NOMO-1 (cell line): ENCODE data around the gene UBE3C.
"Not testable (repeated sequence)": the region's sequence is repeated elsewhere in the genome, so short reads cannot be mapped to it uniquely, and the experiment has no call there.

Source experiments
- DNase-seq, 2 experiments: peaks; one replicate each; lab custom pipeline; 2025; ENCODE audit not compliant: unreplicated experiment in 2 of 2; lab: John Stamatoyannopoulos, UW

The UBE3C gene

DNA sequence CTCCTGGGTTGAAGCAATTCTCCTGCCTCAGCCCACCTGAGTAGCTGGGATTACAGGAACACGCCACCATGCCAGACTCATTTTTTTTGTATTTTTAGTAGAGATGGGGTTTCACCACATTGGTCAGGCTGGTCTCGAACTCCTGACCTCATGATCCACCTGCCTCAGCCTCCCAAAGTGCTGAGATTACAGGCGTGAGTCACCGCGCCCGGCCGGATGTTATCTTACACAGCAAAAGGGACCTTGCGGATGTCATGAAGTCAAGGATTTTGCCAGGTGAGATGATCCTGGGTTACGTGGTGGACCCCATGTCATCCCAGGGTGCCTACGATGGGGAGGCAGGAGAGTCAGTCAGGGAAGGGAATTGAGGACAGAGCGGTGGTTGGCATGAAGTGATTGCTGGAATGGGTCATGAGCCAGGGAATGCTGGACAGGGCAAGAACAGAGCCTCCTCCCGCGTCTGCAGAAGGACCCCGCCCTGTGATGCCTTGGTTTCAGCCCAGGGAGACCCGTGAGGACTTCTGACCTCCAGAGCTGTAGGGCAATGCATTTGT, 8.7 kb upstream of the UBE3C start:
- no peak for DNase-seq

DNA sequence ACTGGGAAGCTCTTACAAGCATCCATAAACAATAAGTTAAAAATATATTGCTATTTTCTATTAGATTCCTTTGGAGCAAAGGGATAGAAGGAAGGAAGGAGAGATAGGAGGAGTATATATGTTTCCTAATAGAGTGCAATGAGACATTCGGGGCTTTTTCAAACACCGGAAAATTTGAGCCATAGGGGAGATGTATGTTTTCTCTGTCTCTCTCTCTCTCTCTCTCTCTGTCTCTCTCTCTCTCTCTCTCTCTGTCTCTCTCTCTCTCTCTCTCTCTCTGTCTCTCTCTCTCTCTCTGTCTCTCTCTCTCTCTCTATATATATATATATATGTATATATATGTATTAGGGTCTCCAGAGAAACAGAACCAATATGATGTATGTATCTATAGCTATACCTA, 7.9 kb upstream of the UBE3C start:
- not testable (repeated sequence) for DNase-seq

DNA sequence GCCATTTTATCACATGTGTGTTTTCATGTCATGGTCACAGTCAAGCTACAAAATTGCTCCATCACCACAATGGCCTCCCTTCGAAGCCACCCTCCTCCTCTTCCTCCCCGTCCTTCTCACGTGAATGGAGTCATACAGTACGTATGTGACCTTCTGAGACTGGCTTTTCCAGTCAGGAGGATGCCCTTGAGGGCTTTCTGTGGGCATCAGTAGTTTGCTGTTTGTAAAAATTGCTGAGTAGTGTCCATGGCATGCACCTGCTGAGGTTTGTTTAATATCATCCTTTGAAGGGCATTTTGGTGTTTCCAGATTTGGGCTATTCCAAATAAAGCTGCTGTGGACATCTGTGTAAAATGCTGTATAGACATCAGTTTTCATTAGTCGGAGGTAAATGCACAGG, 5.9 kb upstream of the UBE3C start:
- DNase-seq, result no peak

DNA sequence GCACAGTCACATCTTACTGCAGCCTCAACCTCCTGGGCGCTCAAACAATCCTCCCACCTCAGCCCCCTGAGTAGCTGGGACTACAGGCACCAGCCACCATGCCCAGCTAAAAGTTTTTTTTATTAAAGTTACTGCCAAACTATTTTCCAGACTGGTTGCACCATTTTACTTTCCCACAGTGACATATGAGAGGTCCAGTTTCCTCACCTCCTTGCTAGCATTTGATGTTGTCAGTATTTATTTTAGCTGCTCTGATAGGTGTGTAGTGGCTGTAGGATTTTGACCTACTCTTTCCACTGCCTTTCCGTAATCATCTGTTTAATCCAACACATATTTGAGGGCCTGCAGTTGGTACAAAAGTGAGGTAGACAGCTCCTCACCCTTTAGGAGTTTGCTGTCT, 5.4 kb upstream of the UBE3C start:
- DNase-seq, result no peak

DNA sequence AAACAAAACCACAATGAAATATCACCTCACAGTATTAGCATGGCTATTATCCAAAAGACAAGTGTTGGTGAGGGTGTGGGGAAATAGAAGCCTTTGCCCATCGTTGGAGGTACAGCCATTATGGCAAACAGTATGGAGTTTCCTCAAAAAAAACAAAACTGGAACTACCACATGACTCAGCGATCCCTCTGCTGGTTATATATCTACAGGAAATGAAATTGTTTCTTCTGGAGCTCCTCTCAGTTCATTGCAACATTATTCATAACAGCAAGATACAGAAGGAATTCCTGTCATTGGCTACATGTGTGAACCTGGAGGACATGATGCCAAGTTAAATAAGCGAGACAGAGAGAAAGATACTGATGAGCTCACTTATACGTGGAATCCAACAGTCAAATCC, 2.4 kb upstream of the UBE3C start:
- peak in 1 of 2 experiments; percentile 43 for DNase-seq

DNA sequence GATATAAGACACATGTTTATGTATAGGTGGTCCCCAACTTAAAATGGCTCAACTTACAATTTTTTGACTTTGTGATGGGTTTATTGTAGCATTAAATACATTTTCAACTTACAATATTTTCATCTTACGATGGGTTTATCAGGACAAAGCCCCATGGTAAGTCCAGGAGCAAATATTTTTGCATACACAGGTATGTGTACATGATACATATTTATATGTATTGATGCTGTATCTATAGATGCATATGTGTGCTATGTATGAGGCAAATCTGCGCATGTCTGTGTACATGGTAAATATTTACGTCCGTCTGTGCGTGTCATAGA, 664 bp upstream of the UBE3C start:
- DNase-seq, result no peak

DNA sequence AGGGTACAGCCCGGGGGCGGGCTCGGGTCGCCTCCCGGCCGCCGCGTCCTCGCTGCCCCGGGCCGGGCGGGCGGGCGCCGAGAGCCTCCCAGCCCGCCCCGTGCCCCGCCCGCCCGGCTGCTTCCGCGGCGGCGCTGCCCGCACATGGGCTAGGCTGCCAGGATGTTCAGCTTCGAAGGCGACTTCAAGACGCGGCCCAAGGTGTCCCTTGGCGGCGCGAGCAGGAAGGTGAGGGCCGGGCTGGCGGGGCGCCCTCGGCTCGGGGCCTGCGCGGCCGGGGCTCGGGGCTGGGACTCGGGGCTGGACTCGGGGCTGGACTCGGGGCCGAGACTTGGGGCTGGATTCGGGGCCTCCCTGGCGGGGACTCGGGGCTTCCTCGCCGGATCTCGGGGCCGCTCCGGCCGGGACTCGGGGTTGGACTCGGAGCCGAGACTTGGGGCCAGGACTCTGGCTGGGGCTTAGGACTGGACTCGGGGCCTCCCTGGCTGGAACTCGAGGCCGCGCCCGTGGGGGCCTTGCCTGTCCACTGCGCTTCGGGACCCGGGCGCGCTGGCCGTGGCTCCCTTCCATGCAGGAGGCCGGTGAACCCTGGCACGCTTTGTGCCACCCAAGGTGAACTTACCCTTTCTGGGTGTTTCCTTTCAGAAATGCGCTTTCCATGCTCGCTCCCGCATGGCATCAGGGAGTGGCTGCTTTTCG, 534 bp downstream of the UBE3C start:
- no peak for DNase-seq

DNA sequence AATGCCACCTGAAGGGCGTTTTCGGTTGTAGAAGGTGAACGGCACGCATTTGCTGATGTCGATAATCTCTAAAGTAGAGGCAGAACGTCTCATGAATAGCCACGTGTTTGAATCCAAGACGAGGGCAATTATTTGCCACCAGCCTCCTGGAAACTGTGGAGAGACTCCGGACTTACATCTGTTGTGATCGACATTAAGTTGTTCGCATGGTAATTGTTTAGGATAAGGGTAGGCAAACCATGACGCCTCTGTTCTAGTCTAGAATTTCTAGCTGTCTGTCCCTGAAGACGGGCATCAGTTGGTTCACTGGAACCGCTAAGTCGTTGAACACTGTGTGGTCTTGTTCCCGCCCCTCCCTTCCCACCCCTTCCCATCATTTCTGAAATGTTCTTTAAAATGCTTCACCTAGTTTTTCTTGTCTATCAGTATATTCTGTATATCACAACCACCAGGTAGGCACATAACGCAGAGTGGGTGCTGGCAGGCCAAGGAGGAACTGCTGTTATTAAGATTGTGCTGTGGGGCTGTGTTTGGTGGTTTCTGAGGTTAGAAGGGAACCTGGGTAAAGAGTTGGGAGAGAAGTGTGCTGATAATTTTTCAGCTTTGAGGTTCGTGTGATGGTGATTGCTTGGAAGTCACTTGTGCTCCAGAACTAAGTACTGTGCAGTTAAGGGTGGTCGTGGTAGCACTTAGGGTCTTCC, 1.2 kb downstream of the UBE3C start:
- peak in 1 of 2 experiments; percentile 8 for DNase-seq

DNA sequence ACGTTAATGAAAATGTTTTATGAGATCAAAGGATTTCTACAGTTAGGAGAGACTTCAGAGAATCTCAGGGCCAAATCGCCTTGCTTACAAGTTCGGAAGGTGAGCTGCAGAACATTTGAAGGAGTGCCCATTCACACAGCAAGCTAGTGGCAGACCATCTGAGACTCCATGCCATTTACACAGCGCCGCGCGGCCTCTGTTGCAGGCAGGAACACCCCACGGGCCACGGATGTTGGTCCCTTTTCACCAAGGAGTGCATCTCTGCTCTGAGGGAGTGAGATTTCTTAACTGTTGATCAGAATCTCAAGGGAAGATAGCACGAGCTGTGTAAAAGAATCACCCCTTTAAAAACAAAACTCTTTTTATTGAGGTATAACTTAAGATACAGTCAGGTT, 1.8 kb downstream of the UBE3C start:
- no peak for DNase-seq

DNA sequence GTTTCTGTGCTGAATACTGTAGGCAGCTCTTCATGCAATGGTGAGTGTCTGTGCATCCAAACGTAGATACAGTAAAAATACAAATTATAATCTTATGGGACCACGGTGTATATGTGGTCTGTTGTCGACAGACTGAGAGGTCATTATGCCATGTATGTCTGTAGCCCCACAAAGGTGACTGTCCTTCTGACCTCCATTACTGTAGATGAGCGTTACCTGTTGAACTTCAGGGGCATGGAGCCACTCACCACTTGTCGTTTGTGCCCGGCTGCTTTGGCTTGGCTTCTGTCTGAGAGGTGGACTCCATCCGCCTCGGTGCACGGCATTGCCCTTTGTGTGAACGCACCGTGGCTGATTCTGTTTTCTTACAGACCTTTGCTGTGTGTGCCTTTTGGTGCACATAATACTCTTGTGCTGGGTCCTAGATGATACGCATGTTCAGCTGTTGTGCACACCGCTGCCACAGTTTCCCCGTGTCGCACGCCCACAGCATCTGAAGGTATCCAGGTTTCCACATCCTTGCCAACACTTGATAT, 2.9 kb downstream of the UBE3C start:
- no peak for DNase-seq

DNA sequence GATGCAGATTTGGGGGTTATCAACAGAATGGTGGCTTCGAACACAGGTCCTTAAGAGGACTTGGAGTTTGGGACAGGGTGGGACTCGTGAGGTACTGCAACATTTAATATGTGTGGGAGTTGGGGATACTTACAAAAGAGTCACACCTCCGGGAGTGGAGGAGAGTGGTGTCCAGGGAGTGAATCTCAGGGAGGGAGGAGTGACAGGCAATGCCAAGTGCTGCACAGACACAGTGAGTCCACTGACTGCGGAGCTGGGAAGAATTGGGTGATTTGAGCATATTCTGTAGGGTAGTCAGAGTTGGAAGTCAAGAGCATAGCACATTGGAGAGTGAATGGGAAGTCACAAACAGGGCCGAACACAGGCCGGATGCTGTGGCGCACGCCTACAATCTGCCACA, 5.1 kb downstream of the UBE3C start:
- no peak for DNase-seq

DNA sequence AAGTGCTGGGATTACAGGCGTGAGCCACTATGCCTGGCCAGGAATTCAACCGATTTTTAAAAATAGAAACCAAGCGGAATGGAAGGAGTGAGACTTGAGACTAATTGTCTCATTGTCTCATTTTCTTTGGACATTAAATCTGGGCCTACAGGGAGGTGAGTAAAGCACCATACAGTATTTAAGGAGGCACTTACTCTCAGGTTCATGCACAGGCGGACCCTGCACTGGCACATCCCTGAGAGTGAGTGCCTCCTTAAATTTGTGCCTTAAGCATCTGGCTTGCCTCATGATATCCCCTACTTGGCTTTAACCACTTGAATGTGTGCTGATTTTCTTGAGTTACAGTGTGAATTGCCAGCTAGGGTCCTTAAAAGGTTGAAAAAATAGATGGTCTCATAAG, 10.6 kb downstream of the UBE3C start:
- DNase-seq, result no peak

DNA sequence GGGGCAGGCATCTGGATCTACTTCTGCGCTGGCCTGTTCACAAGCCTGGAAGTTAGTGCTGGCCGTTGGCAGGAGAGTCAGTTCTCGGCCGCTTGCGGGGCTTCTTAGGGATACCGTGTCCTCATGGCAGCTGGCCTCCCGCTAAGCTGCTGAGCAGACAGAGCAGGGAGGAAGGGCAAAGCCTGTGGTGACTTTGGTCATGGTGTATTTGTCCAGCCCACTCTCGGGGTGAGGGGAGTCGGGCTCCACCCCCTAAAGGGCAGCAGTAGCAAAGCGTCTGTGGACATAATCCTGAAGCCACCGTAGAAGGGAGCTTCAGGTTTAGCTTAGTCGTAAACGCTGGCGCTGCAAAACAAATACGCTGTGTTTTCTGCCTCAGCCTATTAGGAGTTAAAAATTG, 12.2 kb downstream of the UBE3C start:
- no peak for DNase-seq

DNA sequence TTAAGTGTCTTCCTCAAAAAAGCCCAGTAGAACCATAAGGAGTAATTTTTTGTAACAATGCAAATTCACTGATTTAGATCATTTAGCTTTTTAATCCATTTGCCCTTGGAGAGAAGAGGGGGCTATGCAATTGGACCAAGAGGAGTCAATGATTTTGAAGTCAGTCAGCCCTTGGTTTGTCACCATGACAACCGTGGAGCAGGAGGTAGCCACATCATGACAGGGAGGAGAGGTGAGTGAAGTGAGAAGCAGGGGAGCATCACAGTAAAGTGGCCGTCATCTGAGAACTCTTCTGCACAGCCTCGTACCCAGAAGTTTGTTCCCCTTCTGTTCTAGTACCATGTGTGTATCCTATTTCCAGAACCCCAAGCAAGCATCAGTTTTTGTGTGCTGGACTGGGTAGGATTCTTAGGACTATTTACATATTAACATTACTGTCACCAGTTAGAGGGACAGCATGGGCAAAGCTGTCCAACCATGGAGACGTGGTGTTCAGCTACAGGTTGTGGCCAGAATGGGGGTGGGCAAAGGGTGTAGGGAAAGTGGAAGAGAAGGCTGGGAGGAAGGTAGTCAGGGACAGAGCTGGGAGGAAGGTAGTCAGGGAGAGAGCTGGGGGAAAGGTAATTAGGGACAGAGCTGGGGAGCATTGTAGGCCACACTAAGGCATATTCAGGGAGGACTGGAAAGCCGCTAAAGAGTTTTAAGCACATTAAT, 13.1 kb downstream of the UBE3C start:
- no peak for DNase-seq

DNA sequence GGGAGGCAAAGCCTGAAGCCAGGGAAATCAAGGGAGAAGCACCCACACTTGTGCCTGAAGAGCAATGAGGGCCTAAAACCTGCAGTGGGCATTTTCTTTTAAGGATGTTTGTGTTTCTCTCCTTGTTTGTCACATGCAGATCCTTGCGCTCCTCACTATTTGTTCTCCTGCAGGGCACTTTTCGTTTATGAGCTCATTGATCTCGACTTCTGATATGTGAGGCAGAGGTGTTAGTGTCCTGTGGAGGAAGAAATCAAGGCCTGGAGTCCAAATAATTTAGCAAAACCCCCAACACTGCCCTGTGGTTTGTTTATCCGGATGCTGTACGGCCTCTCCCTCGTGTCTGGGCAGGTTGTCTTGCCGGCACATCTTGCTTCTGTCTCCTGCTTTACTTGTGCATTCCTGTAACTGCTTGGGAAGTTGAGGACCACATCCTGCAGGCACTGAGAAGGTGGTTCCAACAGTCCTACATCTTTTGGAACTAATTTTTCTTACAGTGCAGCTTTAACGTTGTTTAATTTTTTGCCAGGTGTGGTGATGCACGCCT, 13.7 kb downstream of the UBE3C start:
- DNase-seq, result no peak

DNA sequence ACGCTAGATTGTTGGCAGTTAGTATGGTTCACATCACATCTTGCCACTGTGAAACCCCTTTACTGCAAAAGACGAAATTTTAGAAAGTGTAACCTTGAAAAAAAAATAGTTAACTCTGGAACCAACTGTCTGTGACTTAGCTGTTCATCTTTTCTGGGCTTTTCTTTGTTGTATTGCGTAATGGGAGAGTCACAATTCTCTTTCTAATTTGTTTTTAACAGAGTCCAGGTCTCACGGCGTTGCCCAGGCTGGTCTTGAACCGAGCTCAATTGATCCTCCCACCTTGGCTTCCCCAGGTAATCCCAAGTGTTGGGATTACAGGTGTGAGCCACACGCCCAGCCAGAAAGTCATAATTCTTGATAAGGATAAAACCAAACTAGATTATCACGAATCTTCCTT, 14.5 kb downstream of the UBE3C start:
- DNase-seq, result no peak

DNA sequence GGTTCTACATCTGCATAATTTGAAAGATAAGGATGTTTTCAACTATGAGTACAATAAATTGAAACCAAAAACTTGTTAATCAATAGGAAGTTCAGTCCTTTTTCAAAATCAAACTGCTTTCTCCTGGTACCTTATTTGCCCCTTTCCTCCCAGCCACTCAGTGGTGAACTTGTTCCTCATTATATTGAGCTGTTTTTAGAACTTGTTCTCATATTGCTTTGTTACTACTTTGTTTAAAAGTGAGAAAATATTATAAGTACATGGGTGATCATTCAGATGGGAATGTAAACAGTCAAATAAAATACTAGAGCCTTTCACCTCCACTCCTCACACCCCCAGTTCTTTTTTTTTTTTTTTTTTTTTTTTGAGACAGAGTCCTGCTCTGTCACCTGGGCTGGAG, 17.2 kb downstream of the UBE3C start:
- no peak for DNase-seq

DNA sequence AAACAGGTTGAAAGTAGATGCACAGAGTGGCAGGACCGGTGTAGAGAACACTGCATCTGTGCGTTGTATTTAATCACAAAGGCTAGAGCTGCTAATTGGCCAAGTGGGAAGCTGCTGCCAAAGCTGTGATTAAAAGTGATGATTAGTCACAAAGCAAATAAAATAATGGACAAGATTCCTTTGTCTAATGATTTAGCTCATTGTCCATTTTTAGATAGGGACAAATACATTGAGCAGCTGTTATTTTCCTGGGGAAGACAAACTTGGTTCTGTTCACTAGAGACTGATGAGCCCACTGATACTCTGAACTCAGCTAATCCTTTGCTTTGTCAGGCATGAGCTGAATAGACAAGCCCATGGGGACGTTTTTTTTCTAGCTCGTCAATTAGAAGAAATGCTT, 19.7 kb downstream of the UBE3C start:
- DNase-seq, result no peak

DNA sequence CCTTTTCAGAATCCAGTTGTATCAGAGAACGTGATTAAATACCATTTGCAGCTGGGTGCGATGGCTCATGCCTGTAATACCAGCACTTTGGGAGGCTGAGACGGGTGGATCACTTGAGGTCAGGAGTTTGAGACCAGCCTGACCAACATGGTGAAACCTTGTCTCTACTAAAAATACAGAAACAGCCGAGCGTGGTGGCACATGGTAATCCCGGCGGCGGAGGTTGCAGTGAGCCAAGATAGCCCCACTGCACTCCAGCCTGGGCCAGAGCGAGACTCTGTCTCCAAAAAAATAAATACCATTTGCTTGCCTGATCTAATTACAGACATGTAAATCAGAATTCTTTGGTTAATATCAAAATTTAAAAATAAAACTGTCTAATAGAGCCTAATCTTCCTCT, 20.8 kb downstream of the UBE3C start:
- not testable (repeated sequence) for DNase-seq

DNA sequence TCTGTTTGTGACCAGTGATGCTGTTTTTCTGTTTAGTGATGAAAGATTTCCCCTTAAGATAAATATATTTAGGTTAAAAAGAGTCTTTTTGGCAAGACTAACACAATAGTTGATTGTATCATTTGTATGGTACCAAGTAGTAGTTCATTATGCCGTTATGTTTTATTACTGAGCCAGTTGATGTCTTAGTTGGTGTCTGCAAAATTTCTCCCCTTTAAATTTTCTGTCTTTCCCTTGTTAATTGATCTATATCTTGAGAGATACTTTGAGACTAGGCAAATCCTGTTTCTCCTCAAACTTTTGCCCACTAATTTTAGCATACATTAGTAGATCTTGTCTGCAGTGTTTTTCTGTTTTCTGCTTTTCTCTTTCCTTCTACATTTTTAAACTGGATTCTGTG, 21.7 kb downstream of the UBE3C start:
- DNase-seq, result no peak

DNA sequence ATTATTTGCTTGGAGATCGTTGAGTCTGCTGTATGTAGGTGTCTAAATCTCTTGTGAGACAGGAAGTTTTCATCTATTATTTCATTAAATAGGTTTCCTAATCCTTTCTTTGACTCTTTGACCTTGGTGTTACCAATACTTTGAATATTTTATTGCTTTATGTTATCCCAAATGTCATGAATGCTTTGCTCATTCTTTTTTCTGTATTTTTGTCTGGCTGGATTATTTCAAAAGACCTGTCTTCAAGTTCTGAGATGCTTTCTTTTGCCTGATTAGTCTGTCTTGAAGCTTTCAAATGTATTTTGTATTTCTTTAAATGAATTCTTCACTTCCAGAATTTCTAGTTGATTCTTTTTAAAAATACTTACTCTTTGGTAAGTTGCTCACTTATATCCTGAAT, 27.3 kb downstream of the UBE3C start:
- DNase-seq, result no peak
